CD4-positive, alpha-beta T cell treated with Interleukin-17A for 4 hours (primary cell): ENCODE measurements around the gene ST3GAL2.
A peak's percentile ranks its signal among the peaks of the same experiment; 100 is the strongest.
"Not testable (repeated sequence)": the region's sequence is repeated elsewhere in the genome, so short reads cannot be mapped to it uniquely, and the experiment has no call there.

Experiments
- DNase-seq: peaks from one replicate; pipeline ENCODE4 v3.0.0-alpha.2; 2020; ENCODE audit warnings: mixed read lengths

The ST3GAL2 gene

GRCh38 chr16:70467113-70467512, 28.2 kb upstream of the ST3GAL2 start:
- peak; percentile 25 for DNase-seq

GRCh38 chr16:70466805-70467076, 27.8 kb upstream of the ST3GAL2 start:
- no peak for DNase-seq

GRCh38 chr16:70465999-70466804, 27.3 kb upstream of the ST3GAL2 start:
- no peak for DNase-seq

- no peak for DNase-seq
Measured at GRCh38 chr16:70463235-70463634, 24.3 kb upstream of the ST3GAL2 start.

- DNase-seq: no peak
Measured at GRCh38 chr16:70460737-70461261, 21.9 kb upstream of the ST3GAL2 start.

- DNase-seq: no peak
Measured at GRCh38 chr16:70457446-70458166, 18.7 kb upstream of the ST3GAL2 start.

GRCh38 chr16:70455910-70456309, 17.0 kb upstream of the ST3GAL2 start:
- no peak for DNase-seq

- DNase-seq: peak; percentile 77
Measured at GRCh38 chr16:70454222-70455034, 15.5 kb upstream of the ST3GAL2 start, which contains the start of gene FCSK. Gene FCSK, plus strand, starts transcription at chr16:70454595. Its CDS starts 8,596 bp downstream, at chr16:70463191.

GRCh38 chr16:70453892-70454221, 15.0 kb upstream of the ST3GAL2 start:
- DNase-seq: no peak

GRCh38 chr16:70453117-70453891, 14.4 kb upstream of the ST3GAL2 start:
- no peak for DNase-seq

GRCh38 chr16:70451004-70451340, 12.1 kb upstream of the ST3GAL2 start:
- not testable (repeated sequence) for DNase-seq

- not testable (repeated sequence) for DNase-seq
Measured at GRCh38 chr16:70450142-70451003, 11.5 kb upstream of the ST3GAL2 start.

- no peak for DNase-seq
Measured at GRCh38 chr16:70448075-70448474, 9.2 kb upstream of the ST3GAL2 start.

- no peak for DNase-seq
Measured at GRCh38 chr16:70444249-70445063, 5.6 kb upstream of the ST3GAL2 start.

- DNase-seq: no peak
Measured at GRCh38 chr16:70442344-70442743, 3.4 kb upstream of the ST3GAL2 start.

- DNase-seq: no peak
Measured at GRCh38 chr16:70441406-70441990, 2.6 kb upstream of the ST3GAL2 start.

GRCh38 chr16:70440009-70440692, 1.3 kb upstream of the ST3GAL2 start:
- DNase-seq: no peak

GRCh38 chr16:70438585-70438968, 323 bp downstream of the ST3GAL2 start:
- peak; percentile 31 for DNase-seq
